ENCODE measurements around the gene SAPCD2. TPM values are rescaled to one million over a fixed set of nuclear protein-coding genes. Genes with fewer than 3 reads are reported as not detected.
A peak's percentile ranks its signal among the peaks of the same experiment; 100 is the strongest.
"Not testable (repeated sequence)": the region's sequence is repeated elsewhere in the genome, so short reads cannot be mapped to it uniquely, and the experiment has no call there.

Gene SAPCD2
- total and polyA plus RNA-seq, 9 of the 15 experiments (the other 6 are each of a cell fraction or from before 2014, with no cell fraction given) = 3.4 to 91.8 (median 18.8) TPM

DNA sequence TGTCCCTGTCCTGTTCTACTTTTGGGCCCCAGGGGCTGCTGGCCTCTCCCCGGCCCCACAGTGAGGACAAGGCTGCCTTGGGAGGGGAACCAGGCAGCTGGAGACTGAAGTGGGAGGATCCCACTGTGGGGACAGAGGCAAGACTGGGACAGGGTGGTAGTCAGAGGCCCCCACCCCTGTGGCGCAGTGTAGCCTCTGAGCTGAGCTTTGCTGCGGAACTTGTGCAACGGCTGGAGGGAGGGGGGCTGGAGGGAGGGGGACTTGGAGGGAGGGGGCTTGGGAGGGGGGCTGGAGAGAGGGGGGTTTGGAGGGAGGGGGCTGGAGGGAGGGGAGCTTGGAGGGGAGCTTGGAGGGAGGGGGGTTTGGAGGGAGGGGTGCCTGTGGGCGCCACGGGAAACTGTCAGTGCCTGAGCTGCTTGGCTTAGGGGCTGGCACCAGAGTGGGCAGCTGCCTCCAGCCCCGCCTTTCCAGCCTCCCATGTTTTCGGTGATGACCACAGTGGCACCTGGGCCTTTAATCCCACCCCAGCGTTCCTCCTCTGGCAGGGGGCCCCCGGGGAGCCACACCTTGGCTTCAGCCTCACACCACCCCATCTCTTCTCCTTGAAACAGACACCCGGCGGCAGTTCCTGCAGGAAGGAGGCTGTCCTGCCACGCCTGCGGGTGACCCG lies 36.2 kb downstream of the SAPCD2 start:
- no peak overlapping the region for H2AFZ ChIP-seq (ENCODE audit: low read depth, low read length)
- POLR2A ChIA-PET = interaction anchor here (0.6 to 1.8 kb wide), 6 partner anchors 8 to 527 kb away, joined by 3 to 8 read pairs (median 4); no protein-coding TSS in a partner anchor
- no peak overlapping the region for H3K27ac ChIP-seq (ENCODE audit: extremely low read depth, low read depth, low read length)
- no peaks in the 10 kb centered on the region for H3K36me3 ChIP-seq (ENCODE audit: control insufficient read depth, insufficient read depth, low read length)
- BruUV-seq (replicated peaks) = no TSS peak
- WGBS (ENCODE audit: insufficient coverage, low coverage, missing lambda C conversion rate) = 11% methylated on average over 8 of the region's 15 CpGs
- no peaks in the 10 kb centered on the region for H3K9me3 ChIP-seq (replicated peaks; ENCODE audit: control insufficient read depth, insufficient read depth, low read depth, low read length)
- no peak for DNase-seq (ENCODE audit: extremely low read depth in 1 of 4, low spot score in 3 of 4)
- no peaks in the 10 kb centered on the region for H3K79me2 ChIP-seq (ENCODE audit: control insufficient read depth, insufficient read depth, low read length)
- CTCF ChIA-PET (ENCODE audit: low intra/inter-chr PET ratio) = interaction anchor here (2.2 to 3.7 kb wide), 2 partner anchors 86 to 247 kb away, joined by 10 to 47 read pairs; no protein-coding TSS in a partner anchor
- no peak for ATAC-seq
- peaks cover under 1 to 72% of the 10 kb centered on the region in 2 experiments; a peak in 4 of 5 replicates for H3K4me1 ChIP-seq (replicated peaks in 1 of 2; ENCODE audit: control insufficient read depth in 2 of 2, insufficient read depth in 2 of 2, low read length in 2 of 2)
- H3K4me2 ChIP-seq (ENCODE audit: insufficient read depth, low read length) = no peak overlapping the region
- no peak for TF ChIP-seq HMGN3 (IDR thresholded peaks at IDR 0.05; ENCODE audit: borderline replicate concordance, extremely low read depth, insufficient read length, low read depth, low read length)
- TF ChIP-seq PCBP1 (IDR thresholded peaks at IDR 0.05; ENCODE audit: low read depth, low read length, poor library complexity, severe bottlenecking) = peak; percentile 59
- H3K4me3 ChIP-seq = no peak overlapping the region
- H3K27me3 ChIP-seq (ENCODE audit: control insufficient read depth in 2 of 2, insufficient read depth in 2 of 2, low read length in 2 of 2) = peaks cover 0 to 6% of the 10 kb centered on the region in 2 experiments; a peak in 1 of 5 replicates
- in situ Hi-C loops (cut with MboI) (no loop called here), intact Hi-C loops (cut with micrococcal nuclease) (loop anchor here (2.0 kb wide), 2 partner anchors 59 to 191 kb away; partner anchors contain the start of gene AJM1)
- H3K9me1 ChIP-seq (ENCODE audit: control insufficient read depth, insufficient read depth, low read length) = no peaks in the 10 kb centered on the region
- FAIRE-seq = no peak
- peak overlapping the region in 1 of 2 experiments; percentile 45; a peak in 1 of 4 replicates for H3K9ac ChIP-seq (ENCODE audit: insufficient read depth in 1 of 2, low read depth in 2 of 2, low read length in 2 of 2)
- no peaks in the 10 kb centered on the region for H4K20me1 ChIP-seq (replicated peaks; ENCODE audit: control insufficient read depth, insufficient read depth, low read length)

DNA sequence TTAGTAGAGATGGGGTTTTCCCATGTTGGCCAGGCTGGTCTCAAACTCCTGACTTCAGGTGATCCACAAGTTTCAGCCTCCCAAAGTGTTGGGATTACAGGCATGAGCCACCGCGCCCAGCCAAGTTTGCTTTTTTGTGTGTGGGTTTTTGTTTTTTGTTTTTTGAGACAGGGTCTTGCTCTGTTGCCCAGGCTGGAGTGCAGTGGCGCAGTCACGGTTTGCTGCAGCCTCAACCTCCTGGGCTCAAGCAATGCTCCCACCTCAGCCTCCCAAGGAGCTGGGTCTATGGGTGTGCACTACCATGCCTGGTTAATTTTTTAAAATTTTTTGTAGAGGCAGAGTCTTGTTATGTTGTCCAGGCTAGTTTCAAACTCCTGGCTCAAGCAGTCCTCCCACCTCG lies 36.9 kb downstream of the SAPCD2 start:
- intact Hi-C loops (cut with micrococcal nuclease) = not testable (repeated sequence)

More for the DNA sequence above, 36.9 kb downstream of the SAPCD2 start:
- FAIRE-seq; H3K9me3 ChIP-seq (replicated peaks; ENCODE audit: control insufficient read depth, insufficient read depth, low read depth, low read length); in situ Hi-C loops (cut with MboI); H3K4me3 ChIP-seq; H3K79me2 ChIP-seq (ENCODE audit: control insufficient read depth, insufficient read depth, low read length); H3K9me1 ChIP-seq (ENCODE audit: control insufficient read depth, insufficient read depth, low read length); H2AFZ ChIP-seq (ENCODE audit: low read depth, low read length); H4K20me1 ChIP-seq (replicated peaks; ENCODE audit: control insufficient read depth, insufficient read depth, low read length); DNase-seq (ENCODE audit: extremely low read depth in 1 of 4, low spot score in 3 of 4); H3K27me3 ChIP-seq (ENCODE audit: control insufficient read depth in 2 of 2, insufficient read depth in 2 of 2, low read length in 2 of 2); ATAC-seq; H3K36me3 ChIP-seq (ENCODE audit: control insufficient read depth, insufficient read depth, low read length); H3K9ac ChIP-seq (ENCODE audit: insufficient read depth in 1 of 2, low read depth in 2 of 2, low read length in 2 of 2); BruUV-seq (replicated peaks); H3K4me2 ChIP-seq (ENCODE audit: insufficient read depth, low read length); H3K27ac ChIP-seq (ENCODE audit: extremely low read depth, low read depth, low read length): not testable (repeated sequence)
- TF ChIP-seq ZNF121 (CRISPR knock-in tag; conservative IDR thresholded peaks at IDR 0.05) = peak; percentile 86
- WGBS (ENCODE audit: insufficient coverage, low coverage, missing lambda C conversion rate) = 51% methylated on average over 5 of the region's 5 CpGs
- POLR2A ChIA-PET = interaction anchor here (0.6 kb wide), 1 partner anchor 97 kb away, joined by 3 read pairs; no protein-coding TSS in a partner anchor
- CTCF ChIA-PET (ENCODE audit: low intra/inter-chr PET ratio) = interaction anchor here (0.6 to 3.7 kb wide), 2 partner anchors 85 to 114 kb away, joined by 3 to 47 read pairs; no protein-coding TSS in a partner anchor
- peaks cover 5 to 74% of the 10 kb centered on the region in 2 experiments; a peak in 4 of 5 replicates for H3K4me1 ChIP-seq (replicated peaks in 1 of 2; ENCODE audit: control insufficient read depth in 2 of 2, insufficient read depth in 2 of 2, low read length in 2 of 2)

Data from K562 (cell line).